Bronchial epithelial cell (primary cell): ENCODE results near the gene CAMKK2. TPM values are rescaled to one million over a fixed set of nuclear protein-coding genes. Genes with fewer than 3 reads are reported as not detected.
"Not testable (repeated sequence)": the region's sequence is repeated elsewhere in the genome, so short reads cannot be mapped to it uniquely, and the experiment has no call there.

Experiments
- DNase-seq: peaks from one replicate; pipeline ENCODE4 v3.0.0-alpha.2; 2010; ENCODE audit warnings: low read depth
- FAIRE-seq: peaks from 2 replicates; lab custom pipeline; 2011; peaks lifted over from hg19 to GRCh38; lab: Jason Lieb, UNC
- H3K27me3 ChIP-seq: 2 replicates; pipeline ENCODE4 v1.5.1; 2011; ENCODE audit warnings: low read length; ENCODE audit not compliant: control insufficient read depth, insufficient read depth
- H3K36me3 ChIP-seq: 2 replicates; pipeline ENCODE4 v1.5.1; 2011; ENCODE audit warnings: low read length; ENCODE audit not compliant: control insufficient read depth, insufficient read depth
- H3K4me3 ChIP-seq: 2 replicates; pipeline ENCODE4 v1.5.1; 2011; ENCODE audit warnings: mild to moderate bottlenecking, low read depth, low read length, control low read depth
- CTCF ChIP-seq: IDR thresholded peaks from 2 replicates; pipeline ENCODE4 v1.5.1; 2011; ENCODE audit warnings: mild to moderate bottlenecking, moderate library complexity, low read length, control low read depth, inconsistent platforms; ENCODE audit not compliant: insufficient read depth, severe bottlenecking
- total RNA-seq: library from RNA; depleted of rRNA; stranded (reverse); fragments of >200 nt; gene quantifications from 2 replicates; pipeline ENCODE4 v1.2.1, GENCODE V29; 2014

The CAMKK2 gene
- total RNA-seq, 1 donor from 2014 or later = 11.1 TPM

DNA sequence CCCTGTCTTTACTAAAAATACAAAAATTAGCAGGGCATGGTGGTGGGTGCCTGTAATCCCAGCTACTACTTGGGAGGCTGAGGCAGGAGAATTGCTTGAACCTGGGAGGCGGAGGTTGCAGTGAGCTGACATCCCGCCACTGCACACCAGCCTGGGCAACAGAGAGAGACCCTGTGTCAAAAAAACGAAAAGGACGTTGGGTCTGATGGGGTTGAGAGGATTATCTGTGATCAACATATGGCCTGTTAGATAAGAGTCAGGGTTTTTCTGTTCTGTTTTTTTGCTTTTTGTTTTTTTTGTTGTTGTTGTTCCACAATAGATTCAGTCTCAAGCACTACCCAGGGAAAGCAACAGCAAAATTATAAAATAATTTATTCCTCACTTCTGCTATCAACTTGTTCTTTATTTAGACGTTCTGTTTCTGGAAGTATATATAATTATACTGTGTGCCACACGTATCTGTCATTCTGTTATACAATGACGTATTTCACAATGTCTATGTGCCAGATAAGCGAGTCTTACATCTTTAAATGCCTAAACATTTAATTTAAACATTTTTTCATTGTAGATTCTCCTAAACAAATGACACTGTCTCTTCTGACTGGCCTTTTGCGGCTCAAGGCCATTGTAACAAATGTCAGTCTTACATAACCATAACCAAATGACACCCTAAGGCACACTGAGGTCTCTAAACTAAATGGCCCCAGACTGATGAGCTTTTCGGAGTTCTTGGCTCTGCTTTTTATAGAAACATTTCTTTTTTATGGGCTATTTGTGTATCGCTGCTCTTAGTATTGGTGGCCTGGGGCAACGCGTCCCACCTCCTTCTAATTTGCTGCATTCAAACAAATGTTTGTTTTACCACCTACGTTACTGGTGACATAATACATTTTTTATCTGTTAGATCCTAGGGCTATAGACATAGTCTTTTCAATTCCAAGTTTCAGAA lies 93.8 kb downstream of the CAMKK2 start:
- TF ChIP-seq CTCF = no peak
- no peak for FAIRE-seq
- Histone ChIP-seq H3K36me3 (no peaks in the 10 kb centered on the region), H3K27me3 (no peaks in the 10 kb centered on the region), H3K4me3 (no peak overlapping the region)
- no peak for DNase-seq

DNA sequence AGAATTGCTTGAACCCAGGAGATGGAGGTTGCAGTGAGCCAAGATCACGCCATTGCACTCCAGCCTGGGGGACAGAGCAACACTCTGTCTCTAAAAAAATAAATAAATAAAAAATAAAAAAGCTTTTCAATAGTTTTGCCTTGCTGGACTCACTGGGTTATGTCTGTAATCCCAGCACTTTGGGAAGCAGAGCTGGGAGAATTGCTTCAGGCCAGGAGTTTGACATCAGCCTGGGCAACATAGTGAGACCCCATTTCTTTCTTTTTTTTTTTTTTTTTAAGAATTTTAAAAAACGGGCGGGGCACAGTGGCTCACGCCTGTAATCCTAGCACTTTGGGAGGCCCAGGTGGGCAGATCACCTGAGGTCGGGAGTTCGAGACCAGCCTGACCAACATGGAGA lies 95.4 kb downstream of the CAMKK2 start:
- H3K27me3 ChIP-seq, H3K4me3 ChIP-seq, FAIRE-seq, DNase-seq, H3K36me3 ChIP-seq: not testable (repeated sequence)

DNA sequence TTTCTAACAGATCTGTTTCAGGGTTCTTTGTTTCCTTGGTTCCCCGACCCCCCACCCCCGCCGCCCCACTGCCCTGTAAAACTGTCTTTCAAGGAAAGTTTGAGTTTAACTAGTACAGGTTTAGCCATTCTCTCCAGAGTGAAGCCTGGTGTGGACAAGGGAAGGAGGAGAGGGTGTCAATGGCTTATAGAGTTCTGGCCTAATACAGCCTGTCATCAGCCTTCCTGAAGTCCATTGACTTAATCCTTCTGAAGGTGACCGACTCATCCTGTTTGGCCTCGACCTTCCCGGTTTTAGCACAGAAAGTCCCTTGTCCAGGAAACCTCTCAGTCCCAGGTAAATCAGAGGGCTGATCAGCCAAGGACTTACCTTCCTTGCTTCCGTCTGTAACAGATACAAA lies 97.6 kb downstream of the CAMKK2 start:
- TF ChIP-seq CTCF = no peak
- DNase-seq (no peak), FAIRE-seq (no peak)
- Histone ChIP-seq H3K27me3 (no peaks in the 10 kb centered on the region), H3K36me3 (no peaks in the 10 kb centered on the region), H3K4me3 (no peak overlapping the region)

DNA sequence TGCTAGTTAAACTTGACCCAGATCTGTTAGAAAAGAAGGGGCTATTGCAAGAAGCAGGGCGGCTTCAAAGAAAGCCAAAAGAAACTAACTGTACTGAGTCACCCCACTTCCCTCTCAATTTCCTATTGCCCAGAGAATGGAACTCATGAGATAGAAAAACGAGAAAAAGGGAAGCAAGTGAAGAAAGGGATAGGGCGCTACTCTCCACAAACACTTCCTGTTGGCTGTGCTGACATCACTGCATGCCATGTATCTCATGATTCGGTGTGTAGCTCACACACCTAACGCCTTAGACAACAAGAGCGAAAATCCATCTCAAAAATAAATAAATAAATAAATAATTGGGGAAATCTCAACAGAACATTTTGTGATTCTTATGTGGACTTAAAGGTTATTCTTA lies 99.6 kb downstream of the CAMKK2 start:
- DNase-seq (peak; percentile 12), FAIRE-seq (no peak)
- H3K27me3 ChIP-seq = no peaks in the 10 kb centered on the region
- H3K36me3 ChIP-seq = no peaks in the 10 kb centered on the region
- TF ChIP-seq CTCF = no peak
- no peak overlapping the region for H3K4me3 ChIP-seq

- TF ChIP-seq CTCF = no peak
- no peak for DNase-seq
- FAIRE-seq = no peak
- Histone ChIP-seq H3K27me3 (no peaks in the 10 kb centered on the region), H3K4me3 (no peak overlapping the region), H3K36me3 (no peaks in the 10 kb centered on the region)
Measured at GRCh38 chr12:121191151-121191550, 105.4 kb downstream of the CAMKK2 start.

DNA sequence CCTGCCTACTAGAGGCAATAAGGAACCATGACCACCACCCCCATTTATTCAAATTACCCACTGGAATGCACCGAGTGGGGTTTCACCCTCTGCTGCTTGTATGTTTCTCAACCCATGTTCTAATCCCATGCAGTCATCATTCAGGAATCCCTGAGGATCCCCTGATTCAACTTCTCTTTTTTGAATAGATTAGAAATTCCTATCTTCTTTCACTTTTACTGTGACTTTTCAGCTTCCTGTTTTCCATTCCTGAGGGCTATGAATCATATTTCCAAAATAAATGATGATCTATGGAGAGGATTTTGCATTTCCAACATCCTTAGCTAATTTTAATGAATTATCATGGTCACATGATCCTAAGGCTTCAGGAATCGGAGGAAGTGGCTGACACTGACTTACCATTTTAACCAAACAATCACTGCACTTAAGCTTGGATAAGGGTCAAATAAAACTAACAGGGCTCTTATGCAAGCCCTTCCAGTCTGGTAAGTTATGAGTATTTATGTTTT lies 105.9 kb downstream of the CAMKK2 start:
- DNase-seq (peak; percentile 87), FAIRE-seq (no peak)
- Histone ChIP-seq H3K4me3 (no peak overlapping the region), H3K36me3 (no peaks in the 10 kb centered on the region), H3K27me3 (no peaks in the 10 kb centered on the region)
- TF ChIP-seq CTCF = no peak
